ENCODE data around the gene NCOA7. TPM values are rescaled to one million over a fixed set of nuclear protein-coding genes. Genes with fewer than 3 reads are reported as not detected.

The NCOA7 gene
- total and polyA plus RNA-seq, 9 of the 15 experiments (the other 6 are each of a cell fraction or from before 2014, with no cell fraction given), result 5.8 to 14.6 (median 9.3) TPM

DNA sequence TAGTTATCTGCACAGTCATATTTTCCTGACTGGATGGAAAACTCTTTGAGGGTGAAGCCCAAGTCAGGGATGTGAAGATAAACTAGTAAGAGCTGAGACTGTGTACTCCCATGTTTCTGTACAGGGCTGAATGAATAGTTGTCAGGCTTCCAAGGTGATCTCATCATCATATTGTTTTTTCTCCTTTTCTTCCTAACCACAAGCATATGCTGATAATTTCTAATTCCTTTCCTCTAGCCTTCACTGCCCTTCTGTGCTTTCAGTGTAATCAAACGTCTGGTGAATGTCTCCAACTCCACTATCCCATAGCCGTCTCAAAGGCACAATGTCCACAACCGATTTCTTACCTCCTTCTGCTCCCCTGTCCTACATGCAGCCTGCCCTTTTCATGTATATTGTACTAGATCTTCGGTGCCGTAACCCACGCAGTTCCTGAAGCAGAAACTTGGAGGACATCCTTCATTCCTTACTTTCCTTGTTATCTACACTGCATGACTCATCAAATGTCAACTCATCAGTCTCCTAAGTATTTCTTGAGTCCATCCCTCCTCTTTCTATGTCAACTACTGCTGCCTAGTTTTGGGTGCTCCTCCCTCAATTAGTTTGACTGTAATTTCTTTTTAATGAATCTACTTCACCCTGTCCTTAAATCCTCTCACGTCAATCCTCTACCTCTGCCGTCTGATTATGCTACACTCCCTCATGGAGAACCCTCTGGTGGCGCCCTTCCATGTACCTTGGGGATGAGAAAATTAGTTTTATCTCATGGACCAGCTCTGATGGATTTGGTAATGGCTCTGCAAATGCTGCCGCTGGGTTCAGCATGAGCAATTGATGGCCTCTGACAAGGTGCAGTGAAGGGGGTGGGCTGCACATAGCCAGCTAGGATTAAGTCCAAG is 21.9 kb downstream of the NCOA7 start (continued):
- TF ChIP-seq, protein P1, sequence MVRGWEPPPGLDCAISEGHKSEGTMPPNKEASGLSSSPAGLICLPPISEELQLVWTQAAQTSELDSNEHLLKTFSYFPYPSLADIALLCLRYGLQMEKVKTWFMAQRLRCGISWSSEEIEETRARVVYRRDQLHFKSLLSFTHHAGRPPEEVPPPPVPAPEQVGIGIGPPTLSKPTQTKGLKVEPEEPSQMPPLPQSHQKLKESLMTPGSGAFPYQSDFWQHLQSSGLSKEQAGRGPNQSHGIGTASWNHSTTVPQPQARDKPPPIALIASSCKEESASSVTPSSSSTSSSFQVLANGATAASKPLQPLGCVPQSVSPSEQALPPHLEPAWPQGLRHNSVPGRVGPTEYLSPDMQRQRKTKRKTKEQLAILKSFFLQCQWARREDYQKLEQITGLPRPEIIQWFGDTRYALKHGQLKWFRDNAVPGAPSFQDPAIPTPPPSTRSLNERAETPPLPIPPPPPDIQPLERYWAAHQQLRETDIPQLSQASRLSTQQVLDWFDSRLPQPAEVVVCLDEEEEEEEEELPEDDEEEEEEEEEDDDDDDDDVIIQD (CRISPR knock-in tag; IDR thresholded peaks at IDR 0.05), result no peak
- TF ChIP-seq GTF2E2 (tag; IDR thresholded peaks at IDR 0.05) (no peak), KAT8 (IDR thresholded peaks at IDR 0.05; ENCODE audit: low read depth) (no peak), TRIM24 (IDR thresholded peaks at IDR 0.05) (peak; percentile 47 to 62; a peak in 3 of 4 replicates), XRCC5 (IDR thresholded peaks at IDR 0.05; ENCODE audit: low read depth, low read length) (no peak), POLR3G (IDR thresholded peaks at IDR 0.05; ENCODE audit: extremely low read depth, insufficient read length, insufficient replicate concordance) (no peak), EP300 (IDR thresholded peaks at IDR 0.05; ENCODE audit: low read length) (peak; percentile 31; the same call in 1 of the 2 replicates), U2AF1 (optimal IDR thresholded peaks at IDR 0.05; ENCODE audit: low read depth, low read length) (no peak), MCM2 (IDR thresholded peaks at IDR 0.05; ENCODE audit: low read depth) (no peak), STAT5B (CRISPR knock-in tag; IDR thresholded peaks at IDR 0.05) (no peak), CAMTA2 (CRISPR knock-in tag; conservative IDR thresholded peaks at IDR 0.05) (no peak), NCOA2 (IDR thresholded peaks at IDR 0.05; ENCODE audit: partially characterized antibody in 2 of 2) (no peak), TRIM28 (IDR thresholded peaks at IDR 0.05) (peak; percentile 23; the same call in 1 of the 2 replicates), NCOA1 (IDR thresholded peaks at IDR 0.05; ENCODE audit: low read depth) (no peak; the same call in 1 of the 2 replicates), SP1 (CRISPR knock-in tag; IDR thresholded peaks at IDR 0.05) (peak; percentile 62), SMARCA5 (IDR thresholded peaks at IDR 0.05) (peak; percentile 80), U2AF2 (optimal IDR thresholded peaks at IDR 0.05; ENCODE audit: low read depth, low read length) (no peak), SAFB2 (IDR thresholded peaks at IDR 0.05; ENCODE audit: borderline replicate concordance, low read depth, low read length, severe bottlenecking) (no peak), SOX6 (IDR thresholded peaks at IDR 0.05) (peak; percentile 89), TSC22D4 (tag; IDR thresholded peaks at IDR 0.05) (no peak), CHD1 (IDR thresholded peaks at IDR 0.05; ENCODE audit: low read length) (no peak), HEY1 (CRISPR knock-in tag; IDR thresholded peaks at IDR 0.05; ENCODE audit: borderline replicate concordance) (no peak), RBM15 (IDR thresholded peaks at IDR 0.05; ENCODE audit: insufficient read depth, low read length) (no peak)
- TF ChIP-seq, protein P2, sequence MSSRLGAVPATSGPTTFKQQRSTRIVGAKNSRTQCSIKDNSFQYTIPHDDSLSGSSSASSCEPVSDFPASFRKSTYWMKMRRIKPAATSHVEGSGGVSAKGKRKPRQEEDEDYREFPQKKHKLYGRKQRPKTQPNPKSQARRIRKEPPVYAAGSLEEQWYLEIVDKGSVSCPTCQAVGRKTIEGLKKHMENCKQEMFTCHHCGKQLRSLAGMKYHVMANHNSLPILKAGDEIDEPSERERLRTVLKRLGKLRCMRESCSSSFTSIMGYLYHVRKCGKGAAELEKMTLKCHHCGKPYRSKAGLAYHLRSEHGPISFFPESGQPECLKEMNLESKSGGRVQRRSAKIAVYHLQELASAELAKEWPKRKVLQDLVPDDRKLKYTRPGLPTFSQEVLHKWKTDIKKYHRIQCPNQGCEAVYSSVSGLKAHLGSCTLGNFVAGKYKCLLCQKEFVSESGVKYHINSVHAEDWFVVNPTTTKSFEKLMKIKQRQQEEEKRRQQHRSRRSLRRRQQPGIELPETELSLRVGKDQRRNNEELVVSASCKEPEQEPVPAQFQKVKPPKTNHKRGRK (tag; IDR thresholded peaks at IDR 0.05), result no peak
- TF ChIP-seq, protein P3, sequence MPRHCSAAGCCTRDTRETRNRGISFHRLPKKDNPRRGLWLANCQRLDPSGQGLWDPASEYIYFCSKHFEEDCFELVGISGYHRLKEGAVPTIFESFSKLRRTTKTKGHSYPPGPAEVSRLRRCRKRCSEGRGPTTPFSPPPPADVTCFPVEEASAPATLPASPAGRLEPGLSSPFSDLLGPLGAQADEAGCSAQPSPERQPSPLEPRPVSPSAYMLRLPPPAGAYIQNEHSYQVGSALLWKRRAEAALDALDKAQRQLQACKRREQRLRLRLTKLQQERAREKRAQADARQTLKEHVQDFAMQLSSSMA (CRISPR knock-in tag; IDR thresholded peaks at IDR 0.05), result no peak
- TF ChIP-seq, protein P4, sequence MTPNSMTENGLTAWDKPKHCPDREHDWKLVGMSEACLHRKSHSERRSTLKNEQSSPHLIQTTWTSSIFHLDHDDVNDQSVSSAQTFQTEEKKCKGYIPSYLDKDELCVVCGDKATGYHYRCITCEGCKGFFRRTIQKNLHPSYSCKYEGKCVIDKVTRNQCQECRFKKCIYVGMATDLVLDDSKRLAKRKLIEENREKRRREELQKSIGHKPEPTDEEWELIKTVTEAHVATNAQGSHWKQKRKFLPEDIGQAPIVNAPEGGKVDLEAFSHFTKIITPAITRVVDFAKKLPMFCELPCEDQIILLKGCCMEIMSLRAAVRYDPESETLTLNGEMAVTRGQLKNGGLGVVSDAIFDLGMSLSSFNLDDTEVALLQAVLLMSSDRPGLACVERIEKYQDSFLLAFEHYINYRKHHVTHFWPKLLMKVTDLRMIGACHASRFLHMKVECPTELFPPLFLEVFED (CRISPR knock-in tag; conservative IDR thresholded peaks at IDR 0.05), result 0 out of 2 replicates have a peak, but pooled peaks have one; percentile 3
